Activated CD8-positive, alpha-beta memory T cell treated with anti-CD3 and anti-CD28 coated beads, Interleukin-2, amount 50 U/mL, for 1 hour (primary cell): ENCODE measurements around the gene SDR42E1.

Source experiments
- DNase-seq: peaks from one replicate; pipeline ENCODE4 v3.0.0-alpha.2; 2020; ENCODE audit errors: extremely low read depth

Gene SDR42E1

GRCh38 chr16:81939164-81940056, 71.9 kb downstream of the SDR42E1 start:
- DNase-seq: no peak
